ENCODE data around the gene EAF1. TPM values are rescaled to one million over a fixed set of nuclear protein-coding genes. Genes with fewer than 3 reads are reported as not detected.

EAF1 gene
- total RNA-seq, 1 experiment from 2014 or later = 32.1 TPM

GRCh38 chr3:15440891-15441290 lies 13.5 kb downstream of the EAF1 start:
- no peak for DNase-seq (ENCODE audit: low read depth, low spot score)
- Histone ChIP-seq H3K27ac (ENCODE audit: low read depth, low read length) (no peak overlapping the region), H3K9ac (ENCODE audit: low read length) (no peak overlapping the region), H3K9me3 (ENCODE audit: control insufficient read depth in 1 of 2, insufficient read depth in 1 of 2, low read depth in 1 of 2, low read length in 2 of 2) (no peaks in the 10 kb centered on the region), H3K9me2 (ENCODE audit: insufficient read depth) (no peaks in the 10 kb centered on the region), H3K27me3 (ENCODE audit: insufficient read depth, low read length) (no peaks in the 10 kb centered on the region), H4K20me1 (ENCODE audit: insufficient read depth) (no peaks in the 10 kb centered on the region), H3K4me1 (ENCODE audit: control insufficient read depth in 1 of 2, insufficient read depth in 2 of 2, low read length in 2 of 2) (no peaks in the 10 kb centered on the region), H3K79me2 (ENCODE audit: insufficient read depth, low read length) (no peaks in the 10 kb centered on the region), H3K4me2 (ENCODE audit: low read length) (no peak overlapping the region), H2AFZ (ENCODE audit: low read depth, low read length, poor library complexity, severe bottlenecking) (no peak overlapping the region), H3K36me3 (ENCODE audit: control insufficient read depth in 1 of 2, insufficient read depth in 2 of 2, low read length in 2 of 2) (peaks cover 40 to 43% of the 10 kb centered on the region in 2 experiments), H3K4me3 (replicated peaks in 1 of 2; ENCODE audit: low read depth in 1 of 2, low read length in 2 of 2) (no peak overlapping the region)
- RAD21 ChIA-PET (ENCODE audit: low non-redundant PET in 1 of 2, low total read pairs in 2 of 2, uncharacterized antibody in 2 of 2, unreplicated experiment in 2 of 2) = no interaction called here
- ATAC-seq = no peak
- no peak for TF ChIP-seq REST (IDR thresholded peaks at IDR 0.05; ENCODE audit: low read depth)
- TF ChIP-seq ATF3 (IDR thresholded peaks at IDR 0.05) = no peak
- TF ChIP-seq SIN3A (IDR thresholded peaks at IDR 0.05; ENCODE audit: low read depth) = no peak
- no peak for TF ChIP-seq ZNF274 (IDR thresholded peaks at IDR 0.05; ENCODE audit: low read depth, low read length)
- TF ChIP-seq CTCF (IDR thresholded peaks at IDR 0.05 in 2 of 3, conservative IDR thresholded peaks at IDR 0.05 in 1 of 3; ENCODE audit: borderline replicate concordance in 1 of 3, insufficient read depth in 1 of 3, low read depth in 2 of 3, low read length in 2 of 3) = no peak
- no peak for TF ChIP-seq SRF (IDR thresholded peaks at IDR 0.05; ENCODE audit: low read depth)
- TF ChIP-seq FOSL1 (IDR thresholded peaks at IDR 0.05; ENCODE audit: low read depth) = no peak
- TF ChIP-seq POLR2AphosphoS5 (IDR thresholded peaks at IDR 0.05; ENCODE audit: low read depth, low read length) = no peak
- no peak for TF ChIP-seq EGR1 (IDR thresholded peaks at IDR 0.05; ENCODE audit: low read depth)
- no peak for TF ChIP-seq EZH2 (IDR thresholded peaks at IDR 0.05)
- TF ChIP-seq POLR2A (IDR thresholded peaks at IDR 0.05; ENCODE audit: borderline replicate concordance, extremely low read depth, insufficient read depth, insufficient read length) = no peak
- no peak for TF ChIP-seq TCF7L2 (IDR thresholded peaks at IDR 0.05; ENCODE audit: borderline replicate concordance, extremely low read depth, insufficient read depth, insufficient read length)
- no peak for TF ChIP-seq YY1 (IDR thresholded peaks at IDR 0.05; ENCODE audit: extremely low read depth, insufficient replicate concordance, low read depth, low read length)
- TF ChIP-seq ZBTB33 (IDR thresholded peaks at IDR 0.05; ENCODE audit: extremely low read depth, insufficient replicate concordance, low read length) = no peak
- no peak for TF ChIP-seq SP1 (IDR thresholded peaks at IDR 0.05; ENCODE audit: low read depth)
- TF ChIP-seq ZFX (IDR thresholded peaks at IDR 0.05) = no peak
- TF ChIP-seq JUND (IDR thresholded peaks at IDR 0.05) = no peak
- TF ChIP-seq RAD21 (IDR thresholded peaks at IDR 0.05; ENCODE audit: low read depth) = no peak
- TF ChIP-seq ELF1 (IDR thresholded peaks at IDR 0.05; ENCODE audit: borderline replicate concordance, low read depth) = no peak
- TF ChIP-seq CBX3 (IDR thresholded peaks at IDR 0.05; ENCODE audit: low read depth) = no peak
- intact Hi-C loops (cut with micrococcal nuclease) = no loop called here
- no TSS peak for BruUV-seq (replicated peaks)
- POLR2A ChIA-PET = no interaction called here
- CTCF ChIA-PET = no interaction called here

All from HCT116 (cell line).